Measurements from ENCODE around the gene PSMD3. TPM values are rescaled to one million over a fixed set of nuclear protein-coding genes. Genes with fewer than 3 reads are reported as not detected.
"Not testable (repeated sequence)": the region's sequence is repeated elsewhere in the genome, so short reads cannot be mapped to it uniquely, and the experiment has no call there.

PSMD3 gene
- polyA plus RNA-seq, 2 donors = 48.9 to 79.6 TPM

GRCh38 chr17:39988206-39988810 lies 7.7 kb downstream of the PSMD3 start:
- H3K9me3 ChIP-seq (ENCODE audit: control insufficient read depth in 2 of 2, insufficient read depth in 1 of 2, low read depth in 1 of 2, low read length in 1 of 2) = no peaks in the 10 kb centered on the region
- peaks cover 34 to 60% of the 10 kb centered on the region in 2 donors for H3K36me3 ChIP-seq (ENCODE audit: control insufficient read depth in 2 of 2, insufficient read depth in 2 of 2, low read length in 1 of 2)
- 88% methylated on average over 11 of the region's 11 CpGs for WGBS, 2 donors
- no peak overlapping the region for H3K27ac ChIP-seq (ENCODE audit: low read depth in 2 of 2, low read length in 1 of 2)
- H3K27me3 ChIP-seq (ENCODE audit: control insufficient read depth in 1 of 2, insufficient read depth in 2 of 2, low read length in 2 of 2) = no peaks in the 10 kb centered on the region
- no peak overlapping the region for H3K4me3 ChIP-seq (ENCODE audit: low read depth in 1 of 2, low read length in 2 of 2)
- H3K4me1 ChIP-seq (ENCODE audit: control insufficient read depth in 2 of 2, insufficient read depth in 2 of 2, low read length in 1 of 2) = no peaks in the 10 kb centered on the region

- no peaks in the 10 kb centered on the region for H3K9me3 ChIP-seq (ENCODE audit: control insufficient read depth in 2 of 2, insufficient read depth in 1 of 2, low read depth in 1 of 2, low read length in 1 of 2)
- H3K36me3 ChIP-seq (ENCODE audit: control insufficient read depth in 2 of 2, insufficient read depth in 2 of 2, low read length in 1 of 2) = peaks cover 23 to 60% of the 10 kb centered on the region in 2 donors
- WGBS, 2 donors = 92 to 95% methylated on average over 11 of the region's 11 CpGs
- H3K27me3 ChIP-seq (ENCODE audit: control insufficient read depth in 1 of 2, insufficient read depth in 2 of 2, low read length in 2 of 2) = no peaks in the 10 kb centered on the region
- peak overlapping the region in 1 of 2 donors; percentile 5 for H3K27ac ChIP-seq (ENCODE audit: low read depth in 2 of 2, low read length in 1 of 2)
- peaks cover 2 to 8% of the 10 kb centered on the region in 2 donors for H3K4me1 ChIP-seq (ENCODE audit: control insufficient read depth in 2 of 2, insufficient read depth in 2 of 2, low read length in 1 of 2)
- no peak overlapping the region for H3K4me3 ChIP-seq (ENCODE audit: low read depth in 1 of 2, low read length in 2 of 2)
Observed at GRCh38 chr17:39994448-39994847, 13.8 kb downstream of the PSMD3 start.

- H3K4me3 ChIP-seq (ENCODE audit: low read depth in 1 of 2, low read length in 2 of 2) = no peak overlapping the region
- peaks cover 2 to 8% of the 10 kb centered on the region in 2 donors for H3K4me1 ChIP-seq (ENCODE audit: control insufficient read depth in 2 of 2, insufficient read depth in 2 of 2, low read length in 1 of 2)
- no peaks in the 10 kb centered on the region for H3K9me3 ChIP-seq (ENCODE audit: control insufficient read depth in 2 of 2, insufficient read depth in 1 of 2, low read depth in 1 of 2, low read length in 1 of 2)
- no peaks in the 10 kb centered on the region for H3K27me3 ChIP-seq (ENCODE audit: control insufficient read depth in 1 of 2, insufficient read depth in 2 of 2, low read length in 2 of 2)
- peak overlapping the region in 1 of 2 donors; percentile 43 for H3K27ac ChIP-seq (ENCODE audit: low read depth in 2 of 2, low read length in 1 of 2)
- WGBS, 2 donors = 54 to 64% methylated on average over 6 of the region's 6 CpGs
- peaks cover 16 to 52% of the 10 kb centered on the region in 2 donors for H3K36me3 ChIP-seq (ENCODE audit: control insufficient read depth in 2 of 2, insufficient read depth in 2 of 2, low read length in 1 of 2)
Observed at GRCh38 chr17:39995438-39995837, 14.8 kb downstream of the PSMD3 start.

GRCh38 chr17:39996162-39996561 lies 15.6 kb downstream of the PSMD3 start:
- H3K27ac ChIP-seq (ENCODE audit: low read depth in 2 of 2, low read length in 1 of 2) = peak overlapping the region in 1 of 2 donors; percentile 1
- 75 to 79% methylated on average over 8 of the region's 8 CpGs for WGBS, 2 donors
- no peak overlapping the region for H3K4me3 ChIP-seq (ENCODE audit: low read depth in 1 of 2, low read length in 2 of 2)

GRCh38 chr17:39996800-39997199 lies 16.2 kb downstream of the PSMD3 start:
- Histone ChIP-seq H3K27ac (ENCODE audit: low read depth in 2 of 2, low read length in 1 of 2) (peak overlapping the region in 1 of 2 donors; percentile 33), H3K9me3 (ENCODE audit: control insufficient read depth in 2 of 2, insufficient read depth in 1 of 2, low read depth in 1 of 2, low read length in 1 of 2) (no peaks in the 10 kb centered on the region), H3K4me1 (ENCODE audit: control insufficient read depth in 2 of 2, insufficient read depth in 2 of 2, low read length in 1 of 2) (peaks cover 2 to 8% of the 10 kb centered on the region in 2 donors), H3K36me3 (ENCODE audit: control insufficient read depth in 2 of 2, insufficient read depth in 2 of 2, low read length in 1 of 2) (peaks cover 13 to 49% of the 10 kb centered on the region in 2 donors), H3K27me3 (ENCODE audit: control insufficient read depth in 1 of 2, insufficient read depth in 2 of 2, low read length in 2 of 2) (no peaks in the 10 kb centered on the region), H3K4me3 (ENCODE audit: low read depth in 1 of 2, low read length in 2 of 2) (no peak overlapping the region)
- WGBS, 2 donors = 50% methylated on average over 6 of the region's 6 CpGs

More at GRCh38 chr17:39996162-39996561, 15.6 kb downstream of the PSMD3 start:
- Histone ChIP-seq H3K36me3 (ENCODE audit: control insufficient read depth in 2 of 2, insufficient read depth in 2 of 2, low read length in 1 of 2) (peaks cover 13 to 49% of the 10 kb centered on the region in 2 donors), H3K9me3 (ENCODE audit: control insufficient read depth in 2 of 2, insufficient read depth in 1 of 2, low read depth in 1 of 2, low read length in 1 of 2) (no peaks in the 10 kb centered on the region), H3K4me1 (ENCODE audit: control insufficient read depth in 2 of 2, insufficient read depth in 2 of 2, low read length in 1 of 2) (peaks cover 2 to 8% of the 10 kb centered on the region in 2 donors), H3K27me3 (ENCODE audit: control insufficient read depth in 1 of 2, insufficient read depth in 2 of 2, low read length in 2 of 2) (no peaks in the 10 kb centered on the region)

GRCh38 chr17:39997543-39997942 lies 16.9 kb downstream of the PSMD3 start:
- H3K4me1 ChIP-seq (ENCODE audit: control insufficient read depth in 2 of 2, insufficient read depth in 2 of 2, low read length in 1 of 2) = peaks cover 2 to 8% of the 10 kb centered on the region in 2 donors
- 71 to 77% methylated on average over 4 of the region's 4 CpGs for WGBS, 2 donors
- no peaks in the 10 kb centered on the region for H3K27me3 ChIP-seq (ENCODE audit: control insufficient read depth in 1 of 2, insufficient read depth in 2 of 2, low read length in 2 of 2)
- H3K4me3 ChIP-seq (ENCODE audit: low read depth in 1 of 2, low read length in 2 of 2) = no peak overlapping the region
- no peaks in the 10 kb centered on the region for H3K9me3 ChIP-seq (ENCODE audit: control insufficient read depth in 2 of 2, insufficient read depth in 1 of 2, low read depth in 1 of 2, low read length in 1 of 2)
- peaks cover 8 to 44% of the 10 kb centered on the region in 2 donors for H3K36me3 ChIP-seq (ENCODE audit: control insufficient read depth in 2 of 2, insufficient read depth in 2 of 2, low read length in 1 of 2)
- H3K27ac ChIP-seq (ENCODE audit: low read depth in 2 of 2, low read length in 1 of 2) = no peak overlapping the region

- Histone ChIP-seq H3K4me1 (ENCODE audit: control insufficient read depth in 2 of 2, insufficient read depth in 2 of 2, low read length in 1 of 2) (peaks cover 2 to 8% of the 10 kb centered on the region in 2 donors), H3K27ac (ENCODE audit: low read depth in 2 of 2, low read length in 1 of 2) (no peak overlapping the region)
- WGBS, 2 donors = 86 to 87% methylated on average over 4 of the region's 4 CpGs
Observed at GRCh38 chr17:39999067-39999466, 18.5 kb downstream of the PSMD3 start.

GRCh38 chr17:40000161-40000560 lies 19.6 kb downstream of the PSMD3 start:
- peaks cover 0 to 21% of the 10 kb centered on the region in 2 donors for H3K36me3 ChIP-seq (ENCODE audit: control insufficient read depth in 2 of 2, insufficient read depth in 2 of 2, low read length in 1 of 2)
- 87 to 91% methylated on average over 7 of the region's 7 CpGs for WGBS, 2 donors
- no peaks in the 10 kb centered on the region for H3K27me3 ChIP-seq (ENCODE audit: control insufficient read depth in 1 of 2, insufficient read depth in 2 of 2, low read length in 2 of 2)
- H3K27ac ChIP-seq (ENCODE audit: low read depth in 2 of 2, low read length in 1 of 2) = no peak overlapping the region
- H3K4me1 ChIP-seq (ENCODE audit: control insufficient read depth in 2 of 2, insufficient read depth in 2 of 2, low read length in 1 of 2) = peaks cover 2 to 8% of the 10 kb centered on the region in 2 donors
- H3K9me3 ChIP-seq (ENCODE audit: control insufficient read depth in 2 of 2, insufficient read depth in 1 of 2, low read depth in 1 of 2, low read length in 1 of 2) = no peaks in the 10 kb centered on the region
- H3K4me3 ChIP-seq (ENCODE audit: low read depth in 1 of 2, low read length in 2 of 2) = no peak overlapping the region

More at GRCh38 chr17:39999067-39999466, 18.5 kb downstream of the PSMD3 start:
- peaks cover 0 to 30% of the 10 kb centered on the region in 2 donors for H3K36me3 ChIP-seq (ENCODE audit: control insufficient read depth in 2 of 2, insufficient read depth in 2 of 2, low read length in 1 of 2)
- H3K4me3 ChIP-seq (ENCODE audit: low read depth in 1 of 2, low read length in 2 of 2) = no peak overlapping the region
- H3K9me3 ChIP-seq (ENCODE audit: control insufficient read depth in 2 of 2, insufficient read depth in 1 of 2, low read depth in 1 of 2, low read length in 1 of 2) = no peaks in the 10 kb centered on the region
- H3K27me3 ChIP-seq (ENCODE audit: control insufficient read depth in 1 of 2, insufficient read depth in 2 of 2, low read length in 2 of 2) = no peaks in the 10 kb centered on the region

GRCh38 chr17:40001335-40001734 lies 20.7 kb downstream of the PSMD3 start:
- H3K36me3 ChIP-seq (ENCODE audit: control insufficient read depth in 2 of 2, insufficient read depth in 2 of 2, low read length in 1 of 2) = peaks cover 0 to 12% of the 10 kb centered on the region in 2 donors
- H3K9me3 ChIP-seq (ENCODE audit: control insufficient read depth in 2 of 2, insufficient read depth in 1 of 2, low read depth in 1 of 2, low read length in 1 of 2); H3K27ac ChIP-seq (ENCODE audit: low read depth in 2 of 2, low read length in 1 of 2); H3K27me3 ChIP-seq (ENCODE audit: control insufficient read depth in 1 of 2, insufficient read depth in 2 of 2, low read length in 2 of 2); H3K4me3 ChIP-seq (ENCODE audit: low read depth in 1 of 2, low read length in 2 of 2); H3K4me1 ChIP-seq (ENCODE audit: control insufficient read depth in 2 of 2, insufficient read depth in 2 of 2, low read length in 1 of 2): not testable (repeated sequence)
- 81 to 92% methylated on average over 8 of the region's 8 CpGs for WGBS, 2 donors

- Histone ChIP-seq H3K27ac (ENCODE audit: low read depth in 2 of 2, low read length in 1 of 2) (no peak overlapping the region), H3K27me3 (ENCODE audit: control insufficient read depth in 1 of 2, insufficient read depth in 2 of 2, low read length in 2 of 2) (no peaks in the 10 kb centered on the region), H3K9me3 (ENCODE audit: control insufficient read depth in 2 of 2, insufficient read depth in 1 of 2, low read depth in 1 of 2, low read length in 1 of 2) (no peaks in the 10 kb centered on the region), H3K4me1 (ENCODE audit: control insufficient read depth in 2 of 2, insufficient read depth in 2 of 2, low read length in 1 of 2) (no peaks in the 10 kb centered on the region), H3K4me3 (ENCODE audit: low read depth in 1 of 2, low read length in 2 of 2) (no peak overlapping the region), H3K36me3 (ENCODE audit: control insufficient read depth in 2 of 2, insufficient read depth in 2 of 2, low read length in 1 of 2) (no peaks in the 10 kb centered on the region)
- WGBS, 2 donors = 88 to 92% methylated on average over 9 of the region's 9 CpGs
Observed at GRCh38 chr17:40004072-40004471, 23.5 kb downstream of the PSMD3 start.

All from esophagus (tissue), 2 donors.